ENCODE data around the gene PARP15.

The PARP15 gene

GRCh38 chr3:122628567-122628966 lies 51.1 kb downstream of the PARP15 start:
- TF ChIP-seq FOXM1 (IDR thresholded peaks at IDR 0.05; ENCODE audit: borderline replicate concordance, low read depth) (no peak), YY1 (IDR thresholded peaks at IDR 0.05; ENCODE audit: low read depth) (no peak), CEBPB (IDR thresholded peaks at IDR 0.05) (no peak), MAX (IDR thresholded peaks at IDR 0.05) (no peak), USF1 (IDR thresholded peaks at IDR 0.05) (no peak), ZBTB7A (IDR thresholded peaks at IDR 0.05; ENCODE audit: low read depth) (no peak), EGR1 (IDR thresholded peaks at IDR 0.05) (no peak), TEAD4 (IDR thresholded peaks at IDR 0.05) (no peak), RAD21 (IDR thresholded peaks at IDR 0.05; ENCODE audit: low read depth) (no peak), REST (IDR thresholded peaks at IDR 0.05; ENCODE audit: low read depth) (no peak), EP300 (IDR thresholded peaks at IDR 0.05; ENCODE audit: borderline replicate concordance) (no peak), NFIC (IDR thresholded peaks at IDR 0.05) (no peak), TCF12 (IDR thresholded peaks at IDR 0.05; ENCODE audit: low read depth) (no peak), TAF1 (IDR thresholded peaks at IDR 0.05; ENCODE audit: low read depth) (no peak), CREB1 (IDR thresholded peaks at IDR 0.05; ENCODE audit: low read depth) (no peak)

- TF ChIP-seq FOXM1 (IDR thresholded peaks at IDR 0.05; ENCODE audit: borderline replicate concordance, low read depth) = no peak
Observed at GRCh38 chr3:122629763-122630162, 52.3 kb downstream of the PARP15 start.

GRCh38 chr3:122635789-122636188 lies 58.3 kb downstream of the PARP15 start:
- TF ChIP-seq FOXM1 (IDR thresholded peaks at IDR 0.05; ENCODE audit: borderline replicate concordance, low read depth) = no peak

- TF ChIP-seq TEAD4 (IDR thresholded peaks at IDR 0.05) (no peak), YY1 (IDR thresholded peaks at IDR 0.05; ENCODE audit: low read depth) (no peak), CEBPB (IDR thresholded peaks at IDR 0.05) (no peak), TAF1 (IDR thresholded peaks at IDR 0.05; ENCODE audit: low read depth) (no peak), TCF12 (IDR thresholded peaks at IDR 0.05; ENCODE audit: low read depth) (no peak), CREB1 (IDR thresholded peaks at IDR 0.05; ENCODE audit: low read depth) (no peak), ZBTB7A (IDR thresholded peaks at IDR 0.05; ENCODE audit: low read depth) (no peak), EGR1 (IDR thresholded peaks at IDR 0.05) (no peak), RAD21 (IDR thresholded peaks at IDR 0.05; ENCODE audit: low read depth) (no peak), MAX (IDR thresholded peaks at IDR 0.05) (no peak), EP300 (IDR thresholded peaks at IDR 0.05; ENCODE audit: borderline replicate concordance) (no peak), REST (IDR thresholded peaks at IDR 0.05; ENCODE audit: low read depth) (no peak), NFIC (IDR thresholded peaks at IDR 0.05) (no peak), USF1 (IDR thresholded peaks at IDR 0.05) (no peak), FOXM1 (IDR thresholded peaks at IDR 0.05; ENCODE audit: borderline replicate concordance, low read depth) (no peak)
Observed at GRCh38 chr3:122636697-122637096, 59.2 kb downstream of the PARP15 start.

- no peak for TF ChIP-seq USF1 (IDR thresholded peaks at IDR 0.05)
- no peak for TF ChIP-seq EGR1 (IDR thresholded peaks at IDR 0.05)
- TF ChIP-seq REST (IDR thresholded peaks at IDR 0.05; ENCODE audit: low read depth) = no peak
- no peak for TF ChIP-seq ZBTB7A (IDR thresholded peaks at IDR 0.05; ENCODE audit: low read depth)
- no peak for TF ChIP-seq CEBPB (IDR thresholded peaks at IDR 0.05)
- TF ChIP-seq NFIC (IDR thresholded peaks at IDR 0.05) = no peak
- no peak for TF ChIP-seq MAX (IDR thresholded peaks at IDR 0.05)
- no peak for TF ChIP-seq TEAD4 (IDR thresholded peaks at IDR 0.05)
- no peak for TF ChIP-seq YY1 (IDR thresholded peaks at IDR 0.05; ENCODE audit: low read depth)
- no peak for TF ChIP-seq EP300 (IDR thresholded peaks at IDR 0.05; ENCODE audit: borderline replicate concordance)
Observed at GRCh38 chr3:122640437-122640999, 63.1 kb downstream of the PARP15 start.

Data from Ishikawa (cell line).